Pancreas (tissue), 10 donors: ENCODE results near the gene RSU1. TPM values are rescaled to one million over a fixed set of nuclear protein-coding genes. Genes with fewer than 3 reads are reported as not detected.

Source experiments
- ATAC-seq, 4 donors: fragments of 200-7000 bp; cut with Tn5 transposase; one replicate each; pipeline versions ENCODE4 v1.8.0 to v1.9.1; 2020; ENCODE audit warnings: mild to moderate bottlenecking in 4 of 4, moderate library complexity in 4 of 4
- DNase-seq, 6 donors: peaks; one replicate each; pipeline ENCODE4 v3.0.0-alpha.2; 2020
- FAIRE-seq: peaks from 2 replicates; lab custom pipeline; 2012; peaks lifted over from hg19 to GRCh38; lab: Jason Lieb, UNC
- H3K27ac ChIP-seq, 4 donors: fragments of 200-600 bp; sonication (generic); 1 replicate in 3 of 4; 2 replicates in 1 of 4; pipeline versions ENCODE4 v1.5.0 to v1.8.0; 2020
- H3K27me3 ChIP-seq, 4 donors: fragments of 200-600 bp; one replicate each; pipeline ENCODE4 v1.8.0; 2021
- H3K36me3 ChIP-seq, 3 donors: fragments of 200-600 bp; sonication (generic) in 1 of 3; one replicate each; pipeline versions ENCODE4 v1.5.0 to v1.8.0; 2020 to 2021
- H3K4me1 ChIP-seq, 3 donors: fragments of 200-600 bp; one replicate each; pipeline ENCODE4 v1.8.0; 2021
- H3K4me3 ChIP-seq, 4 donors: fragments of 200-600 bp; sonication (generic) in 2 of 4; one replicate each; pipeline versions ENCODE4 v1.5.0 to v1.8.0; 2020 to 2021
- H3K9me3 ChIP-seq, 4 donors: fragments of 200-600 bp; one replicate each; pipeline ENCODE4 v1.8.0; 2021
- CTCF ChIP-seq, 4 donors: fragments of 200-600 bp; sonication (generic) in 3 of 4; IDR thresholded peaks; one replicate each; pipeline versions ENCODE4 v1.5.0 to v1.8.0; 2021; ENCODE audit warnings: antibody characterized with exemption in 4 of 4
- whole genome bisulfite sequencing, 2 donors: extraction: QIAGEN DNeasy Blood & Tissue Kit; methylation state at CpG; one replicate each; pipeline ENCODE4 v1.1.7; 2013; 5-methylcytosine and 5-hydroxymethylcytosine counted together
- intact Hi-C, 3 donors: fragments of 100-400 bp; cut with DNase I; formaldehyde crosslinking; loops; one replicate each; pipeline versions ENCODE4 v1.11.1 to v1.14.2; 2022
- polyA plus RNA-seq, 2 donors: library from polyadenylated mRNA; stranded (reverse); fragments of 200-250 nt; gene quantifications; one replicate each; pipeline ENCODE4 v1.2.3, GENCODE V29; 2013
- total RNA-seq, 6 donors: library from RNA; stranded (reverse); fragmentation: NEBNext Ultra II Directional in 4 of 6; extraction: Animal tissue kit (Norgen Biotek cat#: 25700) in 4 of 6; gene quantifications; one replicate each; pipeline versions ENCODE4 v1.2.1 to v1.2.4, GENCODE V29; 2021 to 2023
- donor health status: healthy with polysubstance abuse.
- donor health status: DM: no; HTN: no; CAD: no; lungs with moderate emphysema.
- donor health status: DM: no; HTN: no; CAD: no.
- donor health status: control.
- donor health status: control.
- donor health status: Bipolar disorder and iron deficiency.
- donor health status: DM: yes; HTN: yes; CAD: no.
- donor health status: DM: no; HTN: no; CAD: no.
- donor health status: DM: no; HTN: no; CAD: no.
- donor health status: DM: yes; HTN: yes; CAD: no.

Gene RSU1
- total and polyA plus RNA-seq, 8 donors, result 14.7 to 42.3 (median 29.6) TPM

- no peak overlapping the region for H3K4me3 ChIP-seq
- 94 to 97% methylated on average over 8 of the region's 8 CpGs for WGBS, 2 donors
- intact Hi-C loops, result no loop called here
Observed at GRCh38 chr10:16727666-16728065, 89.6 kb downstream of the RSU1 start.

GRCh38 chr10:16724509-16724908, 92.7 kb downstream of the RSU1 start:
- no peak overlapping the region for H3K27ac ChIP-seq
- intact Hi-C loops, result no loop called here
- no peaks in the 10 kb centered on the region for H3K4me1 ChIP-seq
- no peak for ATAC-seq
- no peak for FAIRE-seq
- H3K27me3 ChIP-seq, result no peaks in the 10 kb centered on the region
- DNase-seq, result no peak
- 82 to 84% methylated on average over 6 of the region's 6 CpGs for WGBS, 2 donors
- no peaks in the 10 kb centered on the region for H3K9me3 ChIP-seq
- H3K36me3 ChIP-seq, result no peaks in the 10 kb centered on the region
- no peak for TF ChIP-seq CTCF (IDR thresholded peaks at IDR 0.05)
- no peak overlapping the region for H3K4me3 ChIP-seq

More at GRCh38 chr10:16727666-16728065, 89.6 kb downstream of the RSU1 start:
- Histone ChIP-seq H3K36me3 (no peaks in the 10 kb centered on the region), H3K4me1 (no peaks in the 10 kb centered on the region), H3K9me3 (no peaks in the 10 kb centered on the region), H3K27ac (no peak overlapping the region), H3K27me3 (no peaks in the 10 kb centered on the region)
- no peak for TF ChIP-seq CTCF (IDR thresholded peaks at IDR 0.05)
- ATAC-seq, result no peak
- FAIRE-seq, result no peak
- no peak for DNase-seq

- WGBS, 2 donors, result 97 to 100% methylated on average over 2 of the region's 2 CpGs
Observed at GRCh38 chr10:16720812-16721211, 96.4 kb downstream of the RSU1 start.

GRCh38 chr10:16717622-16718395, 99.4 kb downstream of the RSU1 start:
- Histone ChIP-seq H3K4me3 (no peak overlapping the region), H3K9me3 (no peaks in the 10 kb centered on the region), H3K27me3 (no peaks in the 10 kb centered on the region), H3K36me3 (no peaks in the 10 kb centered on the region), H3K4me1 (no peaks in the 10 kb centered on the region), H3K27ac (no peak overlapping the region)
- TF ChIP-seq CTCF (IDR thresholded peaks at IDR 0.05), result no peak
- no peak for DNase-seq
- no peak for FAIRE-seq
- WGBS, 2 donors, result 92 to 93% methylated on average over 4 of the region's 4 CpGs
- ATAC-seq, result no peak
- intact Hi-C loops, result no loop called here

More at GRCh38 chr10:16720812-16721211, 96.4 kb downstream of the RSU1 start:
- no peak overlapping the region for H3K27ac ChIP-seq
- DNase-seq (no peak), FAIRE-seq (no peak), ATAC-seq (no peak)
- no peaks in the 10 kb centered on the region for H3K27me3 ChIP-seq
- no peaks in the 10 kb centered on the region for H3K9me3 ChIP-seq
- intact Hi-C loops, result no loop called here
- H3K4me1 ChIP-seq, result no peaks in the 10 kb centered on the region
- TF ChIP-seq CTCF (IDR thresholded peaks at IDR 0.05), result no peak
- no peak overlapping the region for H3K4me3 ChIP-seq
- no peaks in the 10 kb centered on the region for H3K36me3 ChIP-seq

- Histone ChIP-seq H3K27me3 (no peaks in the 10 kb centered on the region), H3K9me3 (no peaks in the 10 kb centered on the region), H3K4me3 (no peak overlapping the region), H3K36me3 (no peaks in the 10 kb centered on the region), H3K4me1 (no peaks in the 10 kb centered on the region), H3K27ac (no peak overlapping the region)
- 89 to 91% methylated on average over 5 of the region's 5 CpGs for WGBS, 2 donors
- no peak for DNase-seq
- intact Hi-C loops, result no loop called here
- ATAC-seq, result no peak
- no peak for TF ChIP-seq CTCF (IDR thresholded peaks at IDR 0.05)
- no peak for FAIRE-seq
Observed at GRCh38 chr10:16716051-16716450, 101.2 kb downstream of the RSU1 start.
